HepG2 (cell line): ENCODE results near the gene KIF22. TPM values are rescaled to one million over a fixed set of nuclear protein-coding genes. Genes with fewer than 3 reads are reported as not detected.

Experiments used
- ATAC-seq: fragments of 200-7000 bp; cut with Tn5 transposase; 3 replicates; pipeline ENCODE4 v1.9.1; 2020; ENCODE audit warnings: mild to moderate bottlenecking, moderate library complexity
- BruUV-seq: library from RNA; stranded (reverse); fragments of 400-500 nt; replicated peaks from 2 replicates; lab custom pipeline; 2021; lab: Mats Ljungman, UMichigan
- CTCF ChIA-PET: fragments of 300-600 bp; formaldehyde crosslinking; extraction: SDS; loops from one replicate; lab custom pipeline; 2021; ENCODE audit warnings: low total read pairs, inconsistent platforms, low intra/inter-chr PET ratio; lab: Yijun Ruan, JAX
- POLR2A ChIA-PET: fragments of 350-600 bp; sonication (Branson Sonifier 250); formaldehyde crosslinking; loops from one replicate; lab custom pipeline; 2020; ENCODE audit warnings: antibody characterized with exemption, inconsistent platforms; lab: Yijun Ruan, JAX
- DNase-seq: peaks from one replicate; pipeline ENCODE4 v3.0.0-alpha.2; 2015; ENCODE audit warnings: low spot score
- FAIRE-seq: peaks from 3 replicates; lab custom pipeline; 2011; peaks lifted over from hg19 to GRCh38; lab: Jason Lieb, UNC
- H2AFZ ChIP-seq: one replicate; pipeline ENCODE4 v1.6.1; 2011; ENCODE audit warnings: low read length, inconsistent platforms
- H3K27ac ChIP-seq: fragments of 300-600 bp; 3 replicates; pipeline ENCODE4 v1.8.0; 2011; ENCODE audit warnings: mixed run types, mild to moderate bottlenecking, mixed read lengths, low read length, inconsistent platforms; ENCODE audit not compliant: insufficient read depth; ENCODE audit errors: extremely low read length
- H3K27me3 ChIP-seq, 2 experiments: fragments of 200-600 bp in 1 of 2; 2 replicates in 1 of 2; 3 replicates in 1 of 2; pipeline versions ENCODE4 v1.6.0 to v1.8.0; 2011; ENCODE audit warnings: low read length in 2 of 2, mild to moderate bottlenecking in 2 of 2, moderate library complexity in 2 of 2, inconsistent platforms in 1 of 2; ENCODE audit not compliant: insufficient read depth in 2 of 2, control insufficient read depth in 1 of 2
- H3K36me3 ChIP-seq, 2 experiments: fragments of 200-600 bp in 1 of 2; replicated peaks in 1 of 2; 2 replicates in 1 of 2; 3 replicates in 1 of 2; pipeline versions ENCODE4 v1.5.1 to v1.8.0; 2011; ENCODE audit warnings: low read length in 2 of 2, inconsistent platforms in 1 of 2; ENCODE audit not compliant: insufficient read depth in 2 of 2, control insufficient read depth in 1 of 2
- H3K4me1 ChIP-seq: 2 replicates; pipeline ENCODE4 v1.5.1; 2012; ENCODE audit warnings: low read length, inconsistent platforms; ENCODE audit not compliant: insufficient read depth
- H3K4me2 ChIP-seq: 2 replicates; pipeline ENCODE4 v1.6.0; 2011; ENCODE audit warnings: low read depth, low read length, inconsistent platforms
- H3K4me3 ChIP-seq, 3 experiments: fragments of 200-600 bp in 1 of 3; sonication (generic), shearing (Covaris generic) in 1 of 3; replicated peaks in 1 of 3; 2 replicates each; pipeline ENCODE4 v1.5.1; 2011 to 2016; ENCODE audit warnings: low read length in 3 of 3, inconsistent platforms in 2 of 3, low read depth in 2 of 3, mild to moderate bottlenecking in 2 of 3, control low read depth in 1 of 3, mixed read lengths in 1 of 3; ENCODE audit not compliant: insufficient read depth in 1 of 3
- H3K79me2 ChIP-seq: one replicate; pipeline ENCODE4 v1.6.1; 2011; ENCODE audit warnings: low read length, inconsistent platforms; ENCODE audit not compliant: insufficient read depth
- H3K9ac ChIP-seq: 2 replicates; pipeline ENCODE4 v1.6.0; 2011; ENCODE audit warnings: mild to moderate bottlenecking, low read depth, low read length, inconsistent platforms; ENCODE audit not compliant: insufficient read depth
- H3K9me3 ChIP-seq: 2 replicates; pipeline ENCODE4 v1.5.1; 2012; ENCODE audit warnings: mild to moderate bottlenecking, low read length
- H4K20me1 ChIP-seq: 2 replicates; pipeline ENCODE4 v1.6.0; 2011; ENCODE audit warnings: inconsistent platforms, mild to moderate bottlenecking, low read length, moderate library complexity; ENCODE audit not compliant: insufficient read depth
- BCL6 ChIP-seq: IDR thresholded peaks from 2 replicates; pipeline ENCODE4 v1.6.1; 2016; ENCODE audit warnings: missing genetic modification reagents, missing compliant biosample characterization
- DPF2 ChIP-seq: sonication (generic); formaldehyde crosslinking; IDR thresholded peaks from 2 replicates; pipeline ENCODE4 v1.4.0; 2020; ENCODE audit warnings: mild to moderate bottlenecking, low read depth, missing genetic modification reagents, borderline replicate concordance
- ELF3 ChIP-seq: IDR thresholded peaks from 2 replicates; pipeline ENCODE4 v1.6.1; 2016; ENCODE audit warnings: missing genetic modification reagents, missing compliant biosample characterization
- ESRRA ChIP-seq: sonication (generic); formaldehyde crosslinking; IDR thresholded peaks from 2 replicates; pipeline ENCODE4 v1.5.1; 2020; ENCODE audit warnings: mild to moderate bottlenecking, low read depth, missing genetic modification reagents
- FOXA1 ChIP-seq, 2 experiments: fragments of 450-650 bp in 1 of 2; sonication (generic) in 1 of 2; formaldehyde crosslinking in 1 of 2; IDR thresholded peaks; 2 replicates each; pipeline versions ENCODE4 v1.4.0 to v1.6.1; 2016 to 2020; ENCODE audit warnings: missing genetic modification reagents in 1 of 2
- LCORL ChIP-seq, 2 experiments: fragments of 450-650 bp in 1 of 2; sonication (generic) in 1 of 2; formaldehyde crosslinking in 1 of 2; IDR thresholded peaks; 2 replicates each; pipeline versions ENCODE4 v1.5.0 to v1.6.1; 2017 to 2020; ENCODE audit warnings: antibody characterized with exemption in 1 of 2, missing genetic modification reagents in 1 of 2
- PITX1 ChIP-seq: sonication (generic); formaldehyde crosslinking; IDR thresholded peaks from 2 replicates; pipeline ENCODE4 v1.5.1; 2020; ENCODE audit warnings: mild to moderate bottlenecking, missing genetic modification reagents
- SOX13 ChIP-seq, 3 experiments: fragments of 450-650 bp in 1 of 3; sonication (generic) in 1 of 3; formaldehyde crosslinking in 1 of 3; IDR thresholded peaks in 2 of 3; conservative IDR thresholded peaks in 1 of 3; 2 replicates each; pipeline versions ENCODE4 v1.5.0 to v1.6.1; 2016 to 2020; ENCODE audit warnings: antibody characterized with exemption in 1 of 3, mild to moderate bottlenecking in 1 of 3, missing compliant biosample characterization in 1 of 3, missing genetic modification reagents in 1 of 3, moderate library complexity in 1 of 3
- SOX5 ChIP-seq: IDR thresholded peaks from 2 replicates; pipeline ENCODE4 v1.6.1; 2016; ENCODE audit warnings: borderline replicate concordance
- TAF15 ChIP-seq: fragments of 200-400 bp; formaldehyde crosslinking; IDR thresholded peaks from one replicate; pipeline ENCODE4 v1.6.1; 2018; ENCODE audit warnings: mild to moderate bottlenecking, low read depth, low read length; ENCODE audit not compliant: poor library complexity, severe bottlenecking
- TEAD3 ChIP-seq: optimal IDR thresholded peaks from 2 replicates; pipeline ENCODE3; 2016; ENCODE audit warnings: borderline replicate concordance
- ZMYM2 ChIP-seq: sonication (generic); formaldehyde crosslinking; IDR thresholded peaks from 2 replicates; pipeline ENCODE4 v1.8.0; 2022; ENCODE audit warnings: mild to moderate bottlenecking, missing genetic modification reagents
- ZNF17 ChIP-seq: sonication (generic); formaldehyde crosslinking; IDR thresholded peaks from 2 replicates; pipeline ENCODE4 v1.5.0; 2020; ENCODE audit warnings: mild to moderate bottlenecking, missing genetic modification reagents
- ZNF605 ChIP-seq: sonication (generic); formaldehyde crosslinking; IDR thresholded peaks from 2 replicates; pipeline ENCODE4 v1.8.0; 2022; ENCODE audit warnings: mild to moderate bottlenecking, missing genetic modification reagents
- WGBS: methylation state at CpG from one replicate; pipeline ENCODE4 v1.1.6; 2017; ENCODE audit warnings: low lambda C conversion rate; 5-methylcytosine and 5-hydroxymethylcytosine counted together
- in situ Hi-C: cut with HindIII; loops from 2 replicates; pipeline ENCODE4 v1.10.0; 2017; ENCODE audit warnings: low pct_unique_long_range_greater_than_20kb; ENCODE audit not compliant: extremely low pct_ligation_motif_present
- intact Hi-C: fragments of 100-400 bp; cut with micrococcal nuclease; formaldehyde crosslinking; loops from one replicate; pipeline ENCODE4 v1.10.0; 2022; ENCODE audit not compliant: unreplicated experiment
- polyA plus RNA-seq, 8 experiments: library from polyadenylated mRNA; depleted of rRNA in 3 of 8; stranded (reverse) in 7 of 8; unstranded in 1 of 8; fragments of >200 nt; fragmentation: Illumina TruSeq in 4 of 8; extraction: Trizol in 4 of 8; gene quantifications; 2 replicates each; pipeline versions ENCODE4 v1.2.1 to v1.2.3, GENCODE V29; 2011 to 2016; ENCODE audit warnings: low read depth in 4 of 8, missing spikeins in 1 of 8, mixed read lengths in 1 of 8; ENCODE audit not compliant: insufficient read depth in 1 of 8
- total RNA-seq, 5 experiments: library from RNA; depleted of rRNA; stranded (reverse); fragments of >200 nt; fragmentation: Illumina TruSeq; extraction: Trizol; gene quantifications; 2 replicates each; pipeline ENCODE4 v1.2.3, GENCODE V29; 2016; ENCODE audit warnings: low read depth in 1 of 5
- TF ChIP-seq, protein P1 (sequence below): sonication (generic); formaldehyde crosslinking; IDR thresholded peaks from 2 replicates; pipeline ENCODE4 v1.9.0; 2022; ENCODE audit warnings: low read depth, missing genetic modification reagents
- TF ChIP-seq, protein P2 (sequence below): sonication (generic); formaldehyde crosslinking; IDR thresholded peaks from 2 replicates; pipeline ENCODE4 v1.8.0; 2022; ENCODE audit warnings: missing genetic modification reagents, mild to moderate bottlenecking, borderline replicate concordance

KIF22 gene
- total and polyA plus RNA-seq, 2 of the 13 experiments (the other 11 are each of a cell fraction or from before 2014, with no cell fraction given) = 95.8 to 118 TPM

DNA sequence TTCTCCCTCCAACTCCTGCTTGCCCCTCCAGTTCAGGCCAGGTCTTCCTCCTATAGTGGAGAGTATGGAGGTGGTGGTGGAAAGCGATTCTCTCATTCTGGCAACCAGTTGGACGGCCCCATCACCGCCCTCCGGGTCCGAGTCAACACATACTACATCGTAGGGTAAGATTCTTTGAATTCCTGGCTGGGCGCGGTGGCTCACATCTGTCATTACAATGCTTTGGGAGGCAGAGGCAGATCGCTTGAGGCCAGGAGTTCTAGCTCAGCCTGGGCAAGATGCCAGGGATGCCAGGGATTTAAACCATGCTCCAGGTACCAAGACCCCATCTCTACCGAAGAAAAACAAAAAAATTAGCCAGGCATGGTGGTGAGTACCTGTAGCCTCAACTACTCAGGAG lies 11.1 kb upstream of the KIF22 start:
- 5% methylated on average over 10 of the region's 10 CpGs for WGBS
- Histone ChIP-seq H3K9me3 (no peaks in the 10 kb centered on the region), H4K20me1 (no peaks in the 10 kb centered on the region), H3K36me3 (no peaks in the 10 kb centered on the region), H3K27ac (no peak overlapping the region), H3K4me2 (peak overlapping the region; percentile 8; the same call in 1 of the 2 replicates), H3K9ac (no peak overlapping the region), H3K27me3 (peaks cover 2 to 30% of the 10 kb centered on the region in 2 experiments; a peak in 4 of 5 replicates), H3K4me3 (no peak overlapping the region), H2AFZ (no peak overlapping the region), H3K4me1 (peaks cover 51% of the 10 kb centered on the region), H3K79me2 (no peaks in the 10 kb centered on the region)
- in situ Hi-C loops = no loop called here
- peak; percentile 82 for ATAC-seq
- POLR2A ChIA-PET = interaction anchor here (2.8 kb wide), 1 partner anchor 11 kb away, joined by 10 read pairs; the partner anchor contains the start of gene KIF22
- CTCF ChIA-PET = no interaction called here
- TF ChIP-seq ZNF17 (CRISPR knock-in tag) (no peak), LCORL (IDR thresholded peaks at IDR 0.05) (peak; percentile 38; the same call in 1 of the 2 replicates), LCORL (CRISPR knock-in tag; IDR thresholded peaks at IDR 0.05) (peak; percentile 71; the same call in 1 of the 2 replicates), PITX1 (CRISPR knock-in tag) (peak; percentile 40; the same call in 1 of the 2 replicates), TEAD3 (CRISPR knock-in tag) (peak; percentile 98), ELF3 (CRISPR knock-in tag) (0 out of 2 replicates have a peak, but pooled peaks have one; percentile 9), FOXA1 (IDR thresholded peaks at IDR 0.05) (no peak), FOXA1 (CRISPR knock-in tag; IDR thresholded peaks at IDR 0.05) (0 out of 2 replicates have a peak, but pooled peaks have one; percentile 15), TAF15 (no peak), ESRRA (CRISPR knock-in tag) (no peak), SOX13 (IDR thresholded peaks at IDR 0.05) (no peak), SOX13 (CRISPR knock-in tag; conservative IDR thresholded peaks at IDR 0.05 in 1 of 2, IDR thresholded peaks at IDR 0.05 in 1 of 2) (no peak), ZNF605 (CRISPR knock-in tag) (0 out of 2 replicates have a peak, but pooled peaks have one; percentile 12), DPF2 (CRISPR knock-in tag) (0 out of 2 replicates have a peak, but pooled peaks have one; percentile 7), ZMYM2 (CRISPR knock-in tag) (0 out of 2 replicates have a peak, but pooled peaks have one; percentile 29), BCL6 (CRISPR knock-in tag) (no peak), SOX5 (CRISPR knock-in tag) (0 out of 2 replicates have a peak, but pooled peaks have one; percentile 14)
- TF ChIP-seq, protein P1, sequence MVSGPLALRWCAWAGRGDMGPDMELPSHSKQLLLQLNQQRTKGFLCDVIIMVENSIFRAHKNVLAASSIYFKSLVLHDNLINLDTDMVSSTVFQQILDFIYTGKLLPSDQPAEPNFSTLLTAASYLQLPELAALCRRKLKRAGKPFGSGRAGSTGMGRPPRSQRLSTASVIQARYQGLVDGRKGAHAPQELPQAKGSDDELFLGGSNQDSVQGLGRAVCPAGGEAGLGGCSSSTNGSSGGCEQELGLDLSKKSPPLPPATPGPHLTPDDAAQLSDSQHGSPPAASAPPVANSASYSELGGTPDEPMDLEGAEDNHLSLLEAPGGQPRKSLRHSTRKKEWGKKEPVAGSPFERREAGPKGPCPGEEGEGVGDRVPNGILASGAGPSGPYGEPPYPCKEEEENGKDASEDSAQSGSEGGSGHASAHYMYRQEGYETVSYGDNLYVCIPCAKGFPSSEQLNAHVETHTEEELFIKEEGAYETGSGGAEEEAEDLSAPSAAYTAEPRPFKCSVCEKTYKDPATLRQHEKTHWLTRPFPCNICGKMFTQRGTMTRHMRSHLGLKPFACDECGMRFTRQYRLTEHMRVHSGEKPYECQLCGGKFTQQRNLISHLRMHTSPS (CRISPR knock-in tag) = 0 out of 2 replicates have a peak, but pooled peaks have one; percentile 39
- TF ChIP-seq, protein P2, sequence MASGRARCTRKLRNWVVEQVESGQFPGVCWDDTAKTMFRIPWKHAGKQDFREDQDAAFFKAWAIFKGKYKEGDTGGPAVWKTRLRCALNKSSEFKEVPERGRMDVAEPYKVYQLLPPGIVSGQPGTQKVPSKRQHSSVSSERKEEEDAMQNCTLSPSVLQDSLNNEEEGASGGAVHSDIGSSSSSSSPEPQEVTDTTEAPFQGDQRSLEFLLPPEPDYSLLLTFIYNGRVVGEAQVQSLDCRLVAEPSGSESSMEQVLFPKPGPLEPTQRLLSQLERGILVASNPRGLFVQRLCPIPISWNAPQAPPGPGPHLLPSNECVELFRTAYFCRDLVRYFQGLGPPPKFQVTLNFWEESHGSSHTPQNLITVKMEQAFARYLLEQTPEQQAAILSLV (CRISPR knock-in tag) = 0 out of 2 replicates have a peak, but pooled peaks have one; percentile 31
- no TSS peak for BruUV-seq
- intact Hi-C loops = no loop called here
- FAIRE-seq = peak; percentile 28
- DNase-seq = peak; percentile 81
